Measurements from ENCODE around the gene CIAO1.
"Not testable (repeated sequence)": the region's sequence is repeated elsewhere in the genome, so short reads cannot be mapped to it uniquely, and the experiment has no call there.

The CIAO1 gene

DNA sequence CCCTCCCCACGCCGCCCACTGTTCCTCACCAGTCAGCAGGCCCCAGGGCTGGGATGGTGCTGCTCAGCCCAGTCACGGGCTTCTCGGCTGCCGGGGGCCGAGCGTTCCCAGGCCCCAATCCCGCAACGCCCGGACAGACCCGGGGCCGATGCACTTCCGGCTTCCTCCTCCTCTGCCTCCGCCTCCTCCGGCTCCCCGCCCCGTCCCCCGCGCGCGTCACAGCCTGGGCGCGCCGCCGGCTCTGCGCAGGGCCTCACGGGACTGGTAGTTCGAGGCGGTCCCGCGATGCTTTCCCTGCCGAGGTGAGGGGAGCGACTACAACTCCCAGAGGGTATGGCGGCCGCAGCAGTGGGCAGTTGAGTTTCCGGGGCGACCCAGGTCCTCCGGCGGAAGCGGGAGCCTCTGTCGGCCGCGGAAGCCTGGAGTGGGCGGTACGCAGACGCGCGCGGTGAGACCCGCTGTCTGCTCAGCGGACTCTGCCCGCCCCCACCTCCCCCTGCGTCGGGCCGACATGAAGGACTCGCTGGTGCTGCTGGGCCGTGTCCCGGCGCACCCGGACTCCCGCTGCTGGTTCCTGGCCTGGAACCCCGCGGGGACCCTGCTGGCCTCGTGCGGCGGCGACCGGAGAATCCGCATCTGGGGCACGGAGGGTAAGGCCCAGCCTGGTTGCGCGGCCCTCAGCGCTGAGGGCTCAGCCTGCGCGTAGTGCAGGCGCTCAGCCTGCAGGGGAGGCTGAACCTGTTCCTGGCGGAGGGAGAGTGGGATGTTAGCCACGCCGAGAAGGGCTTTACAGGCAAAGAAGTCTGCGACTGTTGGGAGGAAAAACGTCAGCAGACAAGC, at the start of gene CIAO1, which contains the start of gene TMEM127:
Gene CIAO1, plus strand, starts transcription at position 386 of the 840 bp plus-strand sequence. Its CDS starts 126 bp downstream, at position 512.
Gene TMEM127, minus strand, starts transcription at position 158 of the 840 bp plus-strand sequence. CDS start 616 bp downstream, outside the sequence.
- peak; percentile 60 for TF ChIP-seq L3MBTL2 (conservative IDR thresholded peaks at IDR 0.05)
- TF ChIP-seq BHLHE40 (IDR thresholded peaks at IDR 0.05; ENCODE audit: borderline replicate concordance), result no peak
- peak; percentile 90 for TF ChIP-seq ELF4 (IDR thresholded peaks at IDR 0.05)

DNA sequence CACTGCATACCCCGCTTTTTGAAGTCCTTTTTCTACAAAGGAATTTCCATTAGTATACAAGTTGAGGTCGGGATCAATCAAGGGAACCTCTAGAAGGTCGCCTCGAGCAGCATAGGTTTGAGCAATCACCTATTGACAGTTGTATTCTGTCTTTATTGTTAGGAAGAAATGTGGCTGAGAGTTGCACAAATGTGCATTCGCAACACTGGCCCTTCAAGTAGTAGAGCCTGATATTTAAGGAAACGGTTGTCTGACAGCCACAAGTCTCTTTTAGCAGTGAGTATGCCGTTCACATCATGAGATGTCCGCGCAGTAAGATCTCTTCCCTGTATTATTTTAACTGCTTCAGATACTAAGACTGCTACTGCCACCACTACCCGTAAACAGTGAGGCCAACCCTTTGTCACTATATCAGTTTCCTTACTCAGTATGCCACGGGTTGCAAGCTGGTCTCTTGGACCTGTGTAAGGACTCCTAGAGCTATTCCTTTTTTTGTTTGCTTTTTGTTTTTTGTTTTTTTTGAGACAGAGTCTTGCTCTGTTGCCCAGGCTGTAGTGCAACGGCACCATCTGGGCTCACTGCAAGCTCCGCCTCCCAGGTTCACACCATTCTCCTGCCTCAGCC, 47.4 kb upstream of the CIAO1 start:
- POLR2A ChIA-PET, result no interaction called here
- DNase-seq (ENCODE audit: extremely low spot score), result no peak
- no peak for TF ChIP-seq FOXM1 (IDR thresholded peaks at IDR 0.05; ENCODE audit: borderline replicate concordance)
- no peak for TF ChIP-seq LEF1 (IDR thresholded peaks at IDR 0.05; ENCODE audit: borderline replicate concordance)
- no peak for TF ChIP-seq NFRKB (IDR thresholded peaks at IDR 0.05)
- no peak for TF ChIP-seq HDGF (IDR thresholded peaks at IDR 0.05; ENCODE audit: borderline replicate concordance)
- TF ChIP-seq, protein P1, sequence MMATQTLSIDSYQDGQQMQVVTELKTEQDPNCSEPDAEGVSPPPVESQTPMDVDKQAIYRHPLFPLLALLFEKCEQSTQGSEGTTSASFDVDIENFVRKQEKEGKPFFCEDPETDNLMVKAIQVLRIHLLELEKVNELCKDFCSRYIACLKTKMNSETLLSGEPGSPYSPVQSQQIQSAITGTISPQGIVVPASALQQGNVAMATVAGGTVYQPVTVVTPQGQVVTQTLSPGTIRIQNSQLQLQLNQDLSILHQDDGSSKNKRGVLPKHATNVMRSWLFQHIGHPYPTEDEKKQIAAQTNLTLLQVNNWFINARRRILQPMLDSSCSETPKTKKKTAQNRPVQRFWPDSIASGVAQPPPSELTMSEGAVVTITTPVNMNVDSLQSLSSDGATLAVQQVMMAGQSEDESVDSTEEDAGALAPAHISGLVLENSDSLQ (IDR thresholded peaks at IDR 0.05), result no peak
- TF ChIP-seq SUZ12 (IDR thresholded peaks at IDR 0.05), result no peak
- no peak for TF ChIP-seq FOXK2 (IDR thresholded peaks at IDR 0.05)
- no peak for TF ChIP-seq ARNT (IDR thresholded peaks at IDR 0.05)
- no peak for TF ChIP-seq CTBP1 (IDR thresholded peaks at IDR 0.05; ENCODE audit: borderline replicate concordance)
- CTCF ChIA-PET, result no interaction called here

More for the DNA sequence above, at the start of gene CIAO1, which contains the start of gene TMEM127:
- ChIA-PET CTCF (no interaction called here), POLR2A (interaction anchor here (0.6 to 3.8 kb wide), 10 partner anchors 8 to 274 kb away, joined by 3 to 37 read pairs (median 4); partner anchors contain the start of gene STARD7)
- peak; percentile 97 for DNase-seq (ENCODE audit: extremely low spot score)

DNA sequence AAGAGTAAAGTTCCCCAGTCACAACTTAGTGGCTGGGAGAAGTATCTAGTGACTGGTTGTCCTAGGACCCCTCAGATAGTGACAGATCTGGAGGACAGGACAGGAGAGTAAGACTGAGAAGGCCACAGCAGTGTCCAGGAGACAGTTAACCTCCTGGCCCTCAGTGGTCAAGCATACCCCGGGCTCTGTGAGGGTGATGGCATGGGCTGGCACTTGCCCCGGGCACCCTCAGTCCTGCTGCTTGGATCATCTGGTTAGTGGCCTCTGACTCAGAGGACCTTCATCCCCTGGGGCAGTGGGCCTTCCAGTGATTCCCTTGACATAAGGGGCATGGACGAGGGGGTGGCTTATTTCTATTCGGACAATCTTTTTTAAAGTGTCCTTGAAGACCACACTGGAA, 46.1 kb upstream of the CIAO1 start:
- DNase-seq (ENCODE audit: extremely low spot score); CTCF ChIA-PET; POLR2A ChIA-PET: not testable (repeated sequence)

DNA sequence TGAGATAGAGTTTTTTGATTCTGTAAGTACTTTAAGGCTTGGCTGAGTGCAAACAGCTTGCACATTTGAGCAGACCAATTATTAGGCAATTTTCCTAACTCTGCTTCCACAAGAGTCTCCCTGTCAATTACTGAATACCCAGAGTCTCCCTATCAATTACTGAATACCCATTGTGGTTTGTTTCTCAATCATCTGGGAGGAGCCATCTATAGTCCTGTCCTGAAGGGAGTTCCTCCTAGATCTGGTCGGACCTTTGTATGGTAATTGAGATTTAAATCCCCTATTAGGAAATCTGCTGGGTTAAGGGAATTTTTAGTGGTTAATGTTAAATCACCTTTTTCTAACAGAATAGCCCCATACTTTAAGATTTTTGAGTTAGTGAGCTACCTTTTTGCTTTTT, 44.9 kb upstream of the CIAO1 start:
- CTCF ChIA-PET; POLR2A ChIA-PET; DNase-seq (ENCODE audit: extremely low spot score): not testable (repeated sequence)

DNA sequence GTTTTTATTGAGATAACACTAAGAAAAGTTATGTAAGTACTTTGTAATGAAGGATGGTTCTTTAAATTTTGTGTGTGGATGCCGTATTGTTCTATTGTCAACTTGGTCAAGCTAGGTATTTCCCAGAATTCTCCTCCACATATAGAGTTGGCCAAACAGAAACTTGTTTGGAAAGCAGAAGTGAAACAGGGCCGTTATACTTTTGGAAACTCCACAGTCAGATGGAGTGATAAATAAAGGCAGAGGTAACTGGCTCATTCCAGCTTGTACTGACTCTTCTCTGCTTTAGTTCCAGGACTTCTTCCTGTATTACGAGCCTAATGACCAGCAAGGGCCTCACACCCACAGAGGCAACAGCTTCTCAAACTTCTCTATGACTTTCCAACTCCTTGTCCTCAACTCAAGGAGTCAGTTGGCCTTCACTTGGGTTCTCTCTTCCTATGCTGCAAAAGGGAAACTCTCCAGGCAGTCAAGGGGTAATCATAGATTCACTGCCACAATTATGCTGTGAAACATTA, 41.0 kb upstream of the CIAO1 start:
- TF ChIP-seq ARNT (IDR thresholded peaks at IDR 0.05), result no peak
- TF ChIP-seq HDGF (IDR thresholded peaks at IDR 0.05; ENCODE audit: borderline replicate concordance), result no peak
- no peak for TF ChIP-seq ZNF384 (IDR thresholded peaks at IDR 0.05)
- TF ChIP-seq LEF1 (IDR thresholded peaks at IDR 0.05; ENCODE audit: borderline replicate concordance), result no peak
- TF ChIP-seq SUZ12 (IDR thresholded peaks at IDR 0.05), result no peak
- no peak for TF ChIP-seq NFRKB (IDR thresholded peaks at IDR 0.05)
- TF ChIP-seq SP1 (IDR thresholded peaks at IDR 0.05), result no peak
- TF ChIP-seq ELF4 (IDR thresholded peaks at IDR 0.05), result no peak
- TF ChIP-seq BHLHE40 (IDR thresholded peaks at IDR 0.05; ENCODE audit: borderline replicate concordance), result no peak
- POLR2A ChIA-PET, result interaction anchor here (1.0 kb wide), 1 partner anchor 17 kb away, joined by 3 read pairs; the partner anchor contains the start of gene STARD7
- CTCF ChIA-PET, result no interaction called here
- DNase-seq (ENCODE audit: extremely low spot score), result no peak

DNA sequence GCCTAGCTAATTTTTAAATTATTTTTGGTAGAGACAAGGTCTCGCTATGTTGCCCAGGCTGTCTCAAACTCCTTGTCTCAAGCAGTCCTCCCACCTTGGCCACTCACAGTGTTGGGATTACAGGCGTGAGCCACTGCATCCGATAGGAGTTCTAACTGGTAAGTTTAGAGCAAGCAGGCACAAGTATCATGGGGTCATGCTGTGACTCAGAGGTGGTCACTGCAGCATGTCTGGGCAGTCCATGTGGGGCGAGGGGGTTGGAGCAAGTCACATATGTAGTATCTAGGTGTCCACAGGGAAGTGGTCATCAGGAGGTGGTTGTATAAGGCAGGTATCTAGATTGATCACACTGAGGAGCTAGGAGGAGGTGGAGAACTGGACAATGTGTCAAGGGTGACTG, 34.7 kb upstream of the CIAO1 start:
- ChIA-PET CTCF (no interaction called here), POLR2A (interaction anchor here (0.8 kb wide), 1 partner anchor 8 kb away, joined by 3 read pairs; no protein-coding TSS in a partner anchor)
- TF ChIP-seq TARDBP (IDR thresholded peaks at IDR 0.05) (no peak), SUZ12 (IDR thresholded peaks at IDR 0.05) (no peak), ARNT (IDR thresholded peaks at IDR 0.05) (no peak), LEF1 (IDR thresholded peaks at IDR 0.05; ENCODE audit: borderline replicate concordance) (no peak), ZNF384 (IDR thresholded peaks at IDR 0.05) (no peak), CTBP1 (IDR thresholded peaks at IDR 0.05; ENCODE audit: borderline replicate concordance) (no peak), FOXK2 (IDR thresholded peaks at IDR 0.05) (no peak)
- no peak for DNase-seq (ENCODE audit: extremely low spot score)

DNA sequence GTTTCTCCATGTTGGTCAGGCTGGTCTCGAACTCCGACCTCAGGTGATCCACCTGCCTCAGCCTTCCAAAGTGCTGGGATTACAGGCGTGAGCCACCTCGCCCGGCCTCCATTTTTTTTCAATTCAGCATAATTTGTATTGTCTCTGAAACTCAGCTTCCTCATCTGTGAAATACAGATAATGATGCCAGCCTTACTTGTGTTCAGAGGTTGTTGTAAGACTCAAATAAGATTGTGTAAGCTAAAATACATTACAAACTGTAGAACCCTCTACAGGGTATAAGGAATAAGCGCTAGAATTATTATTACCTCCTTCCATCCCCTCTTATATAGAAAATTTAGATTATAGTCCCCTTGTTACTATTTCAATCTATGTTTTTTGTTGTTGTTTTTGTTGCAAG, 32.6 kb upstream of the CIAO1 start:
- ChIA-PET POLR2A (interaction anchor here (0.7 to 3.1 kb wide), 3 partner anchors 25 to 103 kb away, joined by 3 to 15 read pairs (median 4); partner anchors contain the start of gene STARD7), CTCF (no interaction called here)
- DNase-seq (ENCODE audit: extremely low spot score), result no peak
- TF ChIP-seq FOXA1 (IDR thresholded peaks at IDR 0.05), result no peak
- TF ChIP-seq LEF1 (IDR thresholded peaks at IDR 0.05; ENCODE audit: borderline replicate concordance), result no peak

DNA sequence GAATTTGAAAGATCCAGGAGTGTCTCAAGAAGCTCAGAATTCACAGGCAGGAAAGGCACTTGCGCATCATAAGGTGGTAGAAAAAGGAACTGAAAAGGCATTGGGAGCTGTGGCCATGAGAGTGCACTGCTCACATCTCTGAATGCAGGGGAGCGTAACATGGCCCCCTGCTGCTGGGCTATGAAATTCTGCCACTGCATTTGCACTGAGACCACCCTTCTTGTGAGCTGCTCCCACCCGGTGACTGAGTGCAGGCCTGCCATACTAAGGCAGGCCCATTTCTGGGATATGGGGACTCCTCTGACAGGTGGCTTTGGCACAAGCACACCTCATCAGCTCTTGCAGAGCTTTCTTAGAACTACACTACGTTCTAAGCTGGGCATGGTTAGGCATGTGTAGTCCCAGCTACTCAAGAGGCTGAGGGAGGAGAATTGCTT, 32.1 kb upstream of the CIAO1 start:
- CTCF ChIA-PET, result no interaction called here
- TF ChIP-seq FOXK2 (IDR thresholded peaks at IDR 0.05) (no peak), FOXA1 (IDR thresholded peaks at IDR 0.05) (no peak), SUZ12 (IDR thresholded peaks at IDR 0.05) (no peak), BHLHE40 (IDR thresholded peaks at IDR 0.05; ENCODE audit: borderline replicate concordance) (no peak), SP1 (IDR thresholded peaks at IDR 0.05) (no peak), FOXM1 (IDR thresholded peaks at IDR 0.05; ENCODE audit: borderline replicate concordance) (no peak), NFRKB (IDR thresholded peaks at IDR 0.05) (no peak), CTBP1 (IDR thresholded peaks at IDR 0.05; ENCODE audit: borderline replicate concordance) (no peak), TARDBP (IDR thresholded peaks at IDR 0.05) (no peak), LEF1 (IDR thresholded peaks at IDR 0.05; ENCODE audit: borderline replicate concordance) (no peak), ARNT (IDR thresholded peaks at IDR 0.05) (no peak)
- TF ChIP-seq, protein P1 (IDR thresholded peaks at IDR 0.05), result no peak
- POLR2A ChIA-PET, result interaction anchor here (0.7 to 3.1 kb wide), 3 partner anchors 25 to 103 kb away, joined by 3 to 15 read pairs (median 4); partner anchors contain the start of gene STARD7
- DNase-seq (ENCODE audit: extremely low spot score), result no peak

Data from HEK293T (cell line).